SU-DHL-6 (cell line): ENCODE results near the gene SCNM1.

Source experiments
- H2AFZ ChIP-seq: fragments of 200-600 bp; sonication (generic); 2 replicates; pipeline ENCODE4 v1.6.1; 2014; ENCODE audit warnings: low read depth, mild to moderate bottlenecking, moderate library complexity, mixed read lengths, antibody characterized with exemption, low read length; ENCODE audit not compliant: severe bottlenecking
- H3F3A ChIP-seq: fragments of 200-600 bp; shearing (Covaris generic); 2 replicates; pipeline ENCODE4 v1.6.0; 2016; ENCODE audit warnings: antibody characterized with exemption, mild to moderate bottlenecking; ENCODE audit not compliant: insufficient read depth
- H3K27ac ChIP-seq: fragments of 200-600 bp; sonication (generic); 2 replicates; pipeline ENCODE4 v1.5.1; 2016; ENCODE audit warnings: low read depth, mild to moderate bottlenecking, low read length, moderate library complexity, mixed read lengths
- H3K27me3 ChIP-seq: fragments of 200-600 bp; sonication (generic), shearing (Covaris generic); 2 replicates; pipeline ENCODE4 v1.6.0; 2014; ENCODE audit warnings: mild to moderate bottlenecking, low read length
- H3K36me3 ChIP-seq: fragments of 200-600 bp; sonication (generic); 2 replicates; pipeline ENCODE4 v1.6.1; 2014; ENCODE audit warnings: mild to moderate bottlenecking, low read length, mixed read lengths
- H3K4me2 ChIP-seq: fragments of 300-600, 200-600 bp; shearing (Covaris generic), sonication (generic); 2 replicates; pipeline ENCODE4 v1.6.0; 2014; ENCODE audit warnings: low read length, low read depth, mild to moderate bottlenecking; ENCODE audit not compliant: poor library complexity, severe bottlenecking
- H3K4me3 ChIP-seq: fragments of 200-600 bp; sonication (generic); 2 replicates; pipeline ENCODE4 v1.5.1; 2014; ENCODE audit warnings: antibody characterized with exemption, low read length, mild to moderate bottlenecking, mixed read lengths; ENCODE audit not compliant: insufficient read depth, poor library complexity, severe bottlenecking
- H3K79me2 ChIP-seq: fragments of 200-600 bp; sonication (generic); 2 replicates; pipeline ENCODE4 v1.6.1; 2014; ENCODE audit warnings: mild to moderate bottlenecking, low read length, moderate library complexity; ENCODE audit not compliant: insufficient read depth
- H3K9ac ChIP-seq: fragments of 200-600 bp; sonication (generic); 2 replicates; pipeline ENCODE4 v1.7.0; 2014; ENCODE audit warnings: mild to moderate bottlenecking, low read length
- H3K9me2 ChIP-seq: fragments of 200-600 bp; sonication (generic); replicated peaks from 2 replicates; pipeline ENCODE4 v1.6.1; 2014; ENCODE audit warnings: low read length; ENCODE audit not compliant: insufficient read depth
- H3K9me3 ChIP-seq: fragments of 200-600 bp; sonication (generic); 2 replicates; pipeline ENCODE4 v1.6.1; 2014; ENCODE audit warnings: low read length, mixed read lengths; ENCODE audit not compliant: insufficient read depth
- H4K20me1 ChIP-seq: fragments of 200-600 bp; sonication (generic); 2 replicates; pipeline ENCODE4 v1.6.1; 2014; ENCODE audit warnings: low read depth, mild to moderate bottlenecking, antibody characterized with exemption, low read length, moderate library complexity, mixed read lengths
- CTCF ChIP-seq: fragments of 200-600 bp; sonication (generic); IDR thresholded peaks from one replicate; pipeline ENCODE4 v1.5.1; 2017; ENCODE audit warnings: antibody characterized with exemption, mild to moderate bottlenecking, low read length, moderate library complexity; ENCODE audit not compliant: insufficient read depth, poor library complexity, severe bottlenecking
- EZH2phosphoT487 ChIP-seq: fragments of 200-600 bp; sonication (generic), shearing (Covaris generic); conservative IDR thresholded peaks from 2 replicates; pipeline ENCODE4 v1.6.1; 2018; ENCODE audit warnings: mild to moderate bottlenecking, antibody characterized with exemption, low read length, moderate library complexity, mixed read lengths

SCNM1 gene

GRCh38 chr1:151147132-151147503 lies 18.8 kb upstream of the SCNM1 start:
- peak overlapping the region; percentile 90 for H3K4me2 ChIP-seq
- no peaks in the 10 kb centered on the region for H3K79me2 ChIP-seq
- H3K9me3 ChIP-seq, result no peaks in the 10 kb centered on the region
- H4K20me1 ChIP-seq, result no peaks in the 10 kb centered on the region
- peak overlapping the region; percentile 41 for H3K9ac ChIP-seq
- no peak for TF ChIP-seq CTCF
- no peak for TF ChIP-seq EZH2phosphoT487
- peak overlapping the region; percentile 95 for H2AFZ ChIP-seq
- H3K4me3 ChIP-seq, result peak overlapping the region; percentile 81
- H3F3A ChIP-seq, result no peaks in the 10 kb centered on the region
- H3K9me2 ChIP-seq, result no peaks in the 10 kb centered on the region
- no peaks in the 10 kb centered on the region for H3K27me3 ChIP-seq
- no peaks in the 10 kb centered on the region for H3K36me3 ChIP-seq
- H3K27ac ChIP-seq, result no peak overlapping the region

- Histone ChIP-seq H3F3A (no peaks in the 10 kb centered on the region), H3K9me2 (no peaks in the 10 kb centered on the region), H4K20me1 (no peaks in the 10 kb centered on the region), H3K36me3 (no peaks in the 10 kb centered on the region), H3K79me2 (no peaks in the 10 kb centered on the region), H3K4me3 (no peak overlapping the region), H3K27me3 (no peaks in the 10 kb centered on the region), H2AFZ (no peak overlapping the region), H3K9ac (no peak overlapping the region), H3K27ac (no peak overlapping the region), H3K4me2 (no peak overlapping the region), H3K9me3 (no peaks in the 10 kb centered on the region)
- no peak for TF ChIP-seq EZH2phosphoT487
Measured at GRCh38 chr1:151147665-151148064, 18.3 kb upstream of the SCNM1 start.

GRCh38 chr1:151156515-151156819 lies 9.5 kb upstream of the SCNM1 start, which contains the start of gene TNFAIP8L2:
TNFAIP8L2 (plus strand) TSS chr1:151156649; CDS start chr1:151158698, 2,049 bp downstream.
- no peaks in the 10 kb centered on the region for H3K79me2 ChIP-seq
- H4K20me1 ChIP-seq, result no peaks in the 10 kb centered on the region
- no peaks in the 10 kb centered on the region for H3F3A ChIP-seq
- TF ChIP-seq EZH2phosphoT487 (no peak), CTCF (no peak)
- H2AFZ ChIP-seq, result peak within 1 kb of the TSS; percentile 6
- no peaks in the 10 kb centered on the region for H3K9me2 ChIP-seq
- peak within 1 kb of the TSS; percentile 19; the same call in 1 of the 2 replicates for H3K9ac ChIP-seq
- no peaks in the 10 kb centered on the region for H3K9me3 ChIP-seq
- H3K4me2 ChIP-seq, result peak within 1 kb of the TSS; percentile 45
- H3K27ac ChIP-seq, result no peak within 1 kb of the TSS
- H3K27me3 ChIP-seq, result no peaks in the 10 kb centered on the region
- no peak within 1 kb of the TSS for H3K4me3 ChIP-seq
- no peaks in the 10 kb centered on the region for H3K36me3 ChIP-seq

- peak overlapping the region; percentile 45 for H3K4me2 ChIP-seq
- no peak overlapping the region for H3K4me3 ChIP-seq
- H2AFZ ChIP-seq, result no peak overlapping the region
- H3K36me3 ChIP-seq, result no peaks in the 10 kb centered on the region
- H3K27me3 ChIP-seq, result no peaks in the 10 kb centered on the region
- H3K9ac ChIP-seq, result peak overlapping the region; percentile 19; the same call in 1 of the 2 replicates
- no peaks in the 10 kb centered on the region for H3K79me2 ChIP-seq
- H4K20me1 ChIP-seq, result no peaks in the 10 kb centered on the region
- H3K9me3 ChIP-seq, result no peaks in the 10 kb centered on the region
- 0 out of 2 replicates have a peak, but pooled peaks cover 5% of the 10 kb centered on the region for H3F3A ChIP-seq
- no peaks in the 10 kb centered on the region for H3K9me2 ChIP-seq
- no peak for TF ChIP-seq CTCF
- TF ChIP-seq EZH2phosphoT487, result no peak
- H3K27ac ChIP-seq, result no peak overlapping the region
Measured at GRCh38 chr1:151157067-151157531, 8.8 kb upstream of the SCNM1 start.
